Measurements from ENCODE around the gene RXFP3. TPM values are rescaled to one million over a fixed set of nuclear protein-coding genes. Genes with fewer than 3 reads are reported as not detected.

Gene RXFP3
- total RNA-seq, 1 donor from 2014 or later = not detected

DNA sequence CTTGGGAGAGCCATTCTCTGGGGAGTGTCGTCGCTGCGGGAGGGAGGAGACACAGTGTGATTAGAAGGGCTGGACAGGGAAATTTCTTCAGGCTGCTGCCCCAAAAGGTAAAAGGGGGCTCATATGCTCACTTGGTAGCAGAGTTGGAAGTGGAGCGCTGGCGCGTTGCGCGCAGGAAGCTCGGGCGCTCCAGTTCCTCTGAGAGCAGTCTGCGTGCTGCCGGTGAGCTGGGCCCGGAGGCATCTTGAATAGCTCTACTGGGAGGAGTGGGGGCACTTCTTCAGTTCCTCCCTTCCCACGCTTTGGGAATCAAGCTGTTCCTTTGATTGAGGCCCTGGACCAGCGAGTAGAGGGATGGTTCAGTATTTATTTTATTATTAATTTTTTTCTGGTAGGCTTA, 2.7 kb downstream of the RXFP3 start:
- no peaks in the 10 kb centered on the region for H3K79me2 ChIP-seq (ENCODE audit: insufficient read depth, low read length)
- FAIRE-seq = no peak
- peaks cover 24% of the 10 kb centered on the region for H3K27me3 Mint-ChIP-seq (ENCODE audit: low read depth, unreplicated experiment)

GRCh38 chr5:33939556-33940262, 3.5 kb downstream of the RXFP3 start:
- Mint-ChIP-seq H3K4me3 (ENCODE audit: unreplicated experiment) (no peak overlapping the region), H3K27ac (ENCODE audit: unreplicated experiment) (peak overlapping the region; percentile 35), H3K27me3 (ENCODE audit: low read depth, unreplicated experiment) (peaks cover 24% of the 10 kb centered on the region), H3K36me3 (ENCODE audit: low read depth, unreplicated experiment) (no peaks in the 10 kb centered on the region), H3K4me1 (ENCODE audit: low read depth, unreplicated experiment) (peaks cover 7% of the 10 kb centered on the region), H3K9me3 (ENCODE audit: unreplicated experiment) (no peaks in the 10 kb centered on the region)
- peaks cover 50% of the 10 kb centered on the region for H3K27me3 ChIP-seq (ENCODE audit: insufficient read depth, low read length)
- no peaks in the 10 kb centered on the region for H3K79me2 ChIP-seq (ENCODE audit: insufficient read depth, low read length)
- H3K9me3 ChIP-seq (ENCODE audit: insufficient read depth, low read depth, low read length) = no peaks in the 10 kb centered on the region
- no peak overlapping the region for H2AFZ ChIP-seq (ENCODE audit: low read depth, low read length)
- peaks cover 11% of the 10 kb centered on the region for H3K4me1 ChIP-seq (ENCODE audit: insufficient read depth, low read length)
- peak; percentile 34 for DNase-seq (ENCODE audit: low read depth)
- no peak overlapping the region for H3K4me2 ChIP-seq (ENCODE audit: low read length)
- H3K9ac ChIP-seq (ENCODE audit: low read length) = no peak overlapping the region
- no peak overlapping the region for H3K27ac ChIP-seq (ENCODE audit: low read depth, low read length)
- no peak overlapping the region for H3K4me3 ChIP-seq (ENCODE audit: insufficient read depth, low read depth, low read length)
- TF ChIP-seq EZH2 (IDR thresholded peaks at IDR 0.05; ENCODE audit: insufficient read depth, low read length) (no peak), CTCF (IDR thresholded peaks at IDR 0.05; ENCODE audit: insufficient read depth, low read depth, low read length) (no peak)
- no peak for FAIRE-seq
- H3K36me3 ChIP-seq (ENCODE audit: insufficient read depth, low read length) = no peaks in the 10 kb centered on the region
- no peaks in the 10 kb centered on the region for H4K20me1 ChIP-seq (ENCODE audit: insufficient read depth, low read length)

More for the DNA sequence above, 2.7 kb downstream of the RXFP3 start:
- no peak overlapping the region for H3K4me3 ChIP-seq (ENCODE audit: insufficient read depth, low read depth, low read length)
- peaks cover 13% of the 10 kb centered on the region for H3K4me1 Mint-ChIP-seq (ENCODE audit: low read depth, unreplicated experiment)
- no peaks in the 10 kb centered on the region for H4K20me1 ChIP-seq (ENCODE audit: insufficient read depth, low read length)
- H3K36me3 ChIP-seq (ENCODE audit: insufficient read depth, low read length) = no peaks in the 10 kb centered on the region
- H3K27ac ChIP-seq (ENCODE audit: low read depth, low read length) = no peak overlapping the region
- no peaks in the 10 kb centered on the region for H3K36me3 Mint-ChIP-seq (ENCODE audit: low read depth, unreplicated experiment)
- no peaks in the 10 kb centered on the region for H3K9me3 Mint-ChIP-seq (ENCODE audit: unreplicated experiment)
- no peak for DNase-seq (ENCODE audit: low read depth)
- TF ChIP-seq EZH2 (IDR thresholded peaks at IDR 0.05; ENCODE audit: insufficient read depth, low read length) (no peak), CTCF (IDR thresholded peaks at IDR 0.05; ENCODE audit: insufficient read depth, low read depth, low read length) (no peak)
- no peaks in the 10 kb centered on the region for H3K9me3 ChIP-seq (ENCODE audit: insufficient read depth, low read depth, low read length)
- H2AFZ ChIP-seq (ENCODE audit: low read depth, low read length) = no peak overlapping the region
- no peak overlapping the region for H3K4me3 Mint-ChIP-seq (ENCODE audit: unreplicated experiment)
- no peak overlapping the region for H3K9ac ChIP-seq (ENCODE audit: low read length)
- H3K27ac Mint-ChIP-seq (ENCODE audit: unreplicated experiment) = no peak overlapping the region
- no peak overlapping the region for H3K4me2 ChIP-seq (ENCODE audit: low read length)
- peaks cover 50% of the 10 kb centered on the region for H3K27me3 ChIP-seq (ENCODE audit: insufficient read depth, low read length)
- peaks cover 17% of the 10 kb centered on the region for H3K4me1 ChIP-seq (ENCODE audit: insufficient read depth, low read length)

GRCh38 chr5:33941090-33941489, 4.9 kb downstream of the RXFP3 start:
- H3K27me3 ChIP-seq (ENCODE audit: insufficient read depth, low read length) = peaks cover 50% of the 10 kb centered on the region
- Mint-ChIP-seq H3K4me1 (ENCODE audit: low read depth, unreplicated experiment) (peaks cover 7% of the 10 kb centered on the region), H3K36me3 (ENCODE audit: low read depth, unreplicated experiment) (no peaks in the 10 kb centered on the region), H3K27ac (ENCODE audit: unreplicated experiment) (no peak overlapping the region), H3K4me3 (ENCODE audit: unreplicated experiment) (no peak overlapping the region), H3K27me3 (ENCODE audit: low read depth, unreplicated experiment) (peaks cover 21% of the 10 kb centered on the region), H3K9me3 (ENCODE audit: unreplicated experiment) (no peaks in the 10 kb centered on the region)
- H3K9ac ChIP-seq (ENCODE audit: low read length) = no peak overlapping the region
- FAIRE-seq = no peak
- DNase-seq (ENCODE audit: low read depth) = no peak
- H3K9me3 ChIP-seq (ENCODE audit: insufficient read depth, low read depth, low read length) = no peaks in the 10 kb centered on the region
- no peak for TF ChIP-seq CTCF (IDR thresholded peaks at IDR 0.05; ENCODE audit: insufficient read depth, low read depth, low read length)
- TF ChIP-seq EZH2 (IDR thresholded peaks at IDR 0.05; ENCODE audit: insufficient read depth, low read length) = no peak
- H3K4me2 ChIP-seq (ENCODE audit: low read length) = no peak overlapping the region
- H3K4me1 ChIP-seq (ENCODE audit: insufficient read depth, low read length) = peaks cover 10% of the 10 kb centered on the region
- no peak overlapping the region for H2AFZ ChIP-seq (ENCODE audit: low read depth, low read length)
- no peaks in the 10 kb centered on the region for H3K36me3 ChIP-seq (ENCODE audit: insufficient read depth, low read length)
- no peaks in the 10 kb centered on the region for H3K79me2 ChIP-seq (ENCODE audit: insufficient read depth, low read length)
- H4K20me1 ChIP-seq (ENCODE audit: insufficient read depth, low read length) = no peaks in the 10 kb centered on the region
- no peak overlapping the region for H3K27ac ChIP-seq (ENCODE audit: low read depth, low read length)
- no peak overlapping the region for H3K4me3 ChIP-seq (ENCODE audit: insufficient read depth, low read depth, low read length)

Data from astrocyte (in vitro differentiated cells and primary cell).